Measurements from ENCODE around the gene TSEN34.

DNA sequence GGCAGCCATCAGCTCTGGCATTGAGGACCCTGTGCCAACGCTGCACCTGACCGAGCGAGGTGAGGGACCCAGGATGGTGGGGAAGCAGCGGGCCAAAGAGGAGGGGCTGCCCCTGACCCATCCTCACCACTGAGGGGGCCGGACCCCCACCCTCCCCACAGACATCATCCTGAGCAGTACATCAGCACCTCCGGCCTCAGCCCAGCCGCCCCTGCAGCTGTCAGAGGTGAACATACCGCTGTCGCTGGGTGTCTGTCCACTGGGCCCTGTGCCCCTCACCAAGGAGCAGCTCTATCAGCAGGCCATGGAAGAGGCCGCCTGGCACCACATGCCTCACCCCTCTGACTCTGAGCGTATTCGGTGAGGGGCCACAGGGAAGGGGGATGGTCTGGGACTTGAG is 38.8 kb upstream of the TSEN34 start:
- TF ChIP-seq REST (IDR thresholded peaks at IDR 0.05; ENCODE audit: insufficient read depth in 1 of 2, low read depth in 2 of 2, low read length in 1 of 2), result no peak
- TF ChIP-seq CTCF (IDR thresholded peaks at IDR 0.05), result no peak
- no peak for TF ChIP-seq SIN3A (IDR thresholded peaks at IDR 0.05; ENCODE audit: borderline replicate concordance, insufficient read depth, low read depth, low read length)
